HepG2 (cell line): ENCODE data around the gene TMEM223. TPM values are rescaled to one million over a fixed set of nuclear protein-coding genes. Genes with fewer than 3 reads are reported as not detected.
A peak's percentile ranks its signal among the peaks of the same experiment; 100 is the strongest.

ENCODE experiments used
- AKAP8 ChIP-seq: sonication (generic); formaldehyde crosslinking; IDR thresholded peaks from 2 replicates; pipeline ENCODE4 v1.5.1; 2020; ENCODE audit warnings: mild to moderate bottlenecking, missing genetic modification reagents
- CCAR2 ChIP-seq: fragments of 200-400 bp; formaldehyde crosslinking; optimal IDR thresholded peaks from 2 replicates; pipeline ENCODE3; 2018; ENCODE audit warnings: low read depth, mild to moderate bottlenecking, low read length, moderate library complexity
- HES4 ChIP-seq: sonication (generic); formaldehyde crosslinking; IDR thresholded peaks from 2 replicates; pipeline ENCODE4 v1.9.0; 2021; ENCODE audit warnings: mild to moderate bottlenecking, missing genetic modification reagents, borderline replicate concordance
- IKZF4 ChIP-seq: sonication (generic); formaldehyde crosslinking; IDR thresholded peaks from 2 replicates; pipeline ENCODE4 v1.5.1; 2020; ENCODE audit warnings: borderline replicate concordance, mild to moderate bottlenecking, low read depth, missing genetic modification reagents; ENCODE audit errors: not compliant biosample characterization
- ISX ChIP-seq: sonication (generic); formaldehyde crosslinking; conservative IDR thresholded peaks from 2 replicates; pipeline ENCODE4 v1.5.0; 2020; ENCODE audit warnings: missing genetic modification reagents
- JARID2 ChIP-seq: sonication (generic); formaldehyde crosslinking; IDR thresholded peaks from 2 replicates; pipeline ENCODE4 v1.8.1; 2023; ENCODE audit warnings: missing genetic modification reagents, inconsistent platforms; ENCODE audit not compliant: insufficient replicate concordance
- KDM6A ChIP-seq: IDR thresholded peaks from 2 replicates; pipeline ENCODE4 v1.6.1; 2016; ENCODE audit warnings: low read depth
- KLF15 ChIP-seq: sonication (generic); formaldehyde crosslinking; IDR thresholded peaks from 2 replicates; pipeline ENCODE4 v1.8.1; 2023; ENCODE audit warnings: borderline replicate concordance, mild to moderate bottlenecking, inconsistent platforms, missing genetic modification reagents, mixed read lengths
- PAWR ChIP-seq: sonication (generic); formaldehyde crosslinking; IDR thresholded peaks from 2 replicates; pipeline ENCODE4 v1.4.0; 2020; ENCODE audit warnings: missing genetic modification reagents, mild to moderate bottlenecking, borderline replicate concordance
- POLR2A ChIP-seq, 2 experiments: IDR thresholded peaks; 2 replicates each; pipeline ENCODE4 v1.6.1; 2011; ENCODE audit warnings: low read depth in 2 of 2, low read length in 2 of 2, mild to moderate bottlenecking in 1 of 2, moderate library complexity in 1 of 2; ENCODE audit not compliant: insufficient read depth in 1 of 2
- PRPF4 ChIP-seq: fragments of 200-400 bp; formaldehyde crosslinking; IDR thresholded peaks from 2 replicates; pipeline ENCODE4 v1.6.1; 2016; ENCODE audit warnings: low read length, low read depth; ENCODE audit not compliant: poor library complexity, severe bottlenecking
- RFX1 ChIP-seq: fragments of 450-650 bp; IDR thresholded peaks from 2 replicates; pipeline ENCODE4 v1.6.1; 2017
- SMYD3 ChIP-seq: sonication (generic); formaldehyde crosslinking; IDR thresholded peaks from 2 replicates; pipeline ENCODE4 v1.8.1; 2023; ENCODE audit warnings: mild to moderate bottlenecking, missing genetic modification reagents
- ZBTB43 ChIP-seq: sonication (generic); formaldehyde crosslinking; conservative IDR thresholded peaks from 2 replicates; pipeline ENCODE4 v1.4.0; 2020; ENCODE audit warnings: missing genetic modification reagents
- ZMYM3 ChIP-seq: sonication (generic); formaldehyde crosslinking; IDR thresholded peaks from 2 replicates; pipeline ENCODE4 v1.5.1; 2020; ENCODE audit warnings: mild to moderate bottlenecking, missing genetic modification reagents
- ZNF17 ChIP-seq: sonication (generic); formaldehyde crosslinking; IDR thresholded peaks from 2 replicates; pipeline ENCODE4 v1.5.0; 2020; ENCODE audit warnings: mild to moderate bottlenecking, missing genetic modification reagents
- ZNF296 ChIP-seq: sonication (generic); formaldehyde crosslinking; conservative IDR thresholded peaks from 2 replicates; pipeline ENCODE4 v1.5.0; 2020; ENCODE audit warnings: mild to moderate bottlenecking, missing genetic modification reagents
- ZNF3 ChIP-seq: IDR thresholded peaks from 2 replicates; pipeline ENCODE4 v1.7.0; 2017; ENCODE audit warnings: inconsistent platforms
- ZNF563 ChIP-seq: sonication (generic); formaldehyde crosslinking; IDR thresholded peaks from 2 replicates; pipeline ENCODE4 v1.8.0; 2022; ENCODE audit warnings: mild to moderate bottlenecking, moderate library complexity, missing genetic modification reagents
- ZNF598 ChIP-seq: sonication (generic); formaldehyde crosslinking; IDR thresholded peaks from 2 replicates; pipeline ENCODE4 v1.5.1; 2020; ENCODE audit warnings: mild to moderate bottlenecking, missing genetic modification reagents, borderline replicate concordance
- ZNF678 ChIP-seq: sonication (generic); formaldehyde crosslinking; IDR thresholded peaks from 2 replicates; pipeline ENCODE4 v1.4.0; 2020; ENCODE audit warnings: mild to moderate bottlenecking, missing genetic modification reagents
- polyA plus RNA-seq, 8 experiments: library from polyadenylated mRNA; depleted of rRNA in 3 of 8; stranded (reverse) in 7 of 8; unstranded in 1 of 8; fragments of >200 nt; fragmentation: Illumina TruSeq in 4 of 8; extraction: Trizol in 4 of 8; gene quantifications; 2 replicates each; pipeline versions ENCODE4 v1.2.1 to v1.2.3, GENCODE V29; 2011 to 2016; ENCODE audit warnings: low read depth in 4 of 8, missing spikeins in 1 of 8, mixed read lengths in 1 of 8; ENCODE audit not compliant: insufficient read depth in 1 of 8
- total RNA-seq, 5 experiments: library from RNA; depleted of rRNA; stranded (reverse); fragments of >200 nt; fragmentation: Illumina TruSeq; extraction: Trizol; gene quantifications; 2 replicates each; pipeline ENCODE4 v1.2.3, GENCODE V29; 2016; ENCODE audit warnings: low read depth in 1 of 5
- TF ChIP-seq, protein P1 (sequence below): IDR thresholded peaks from 2 replicates; pipeline ENCODE4 v1.6.1; 2018; ENCODE audit warnings: missing genetic modification reagents
- TF ChIP-seq, protein P2 (sequence below): sonication (generic); formaldehyde crosslinking; IDR thresholded peaks from 2 replicates; pipeline ENCODE4 v1.5.1; 2020; ENCODE audit warnings: mild to moderate bottlenecking, missing genetic modification reagents, moderate library complexity
- TF ChIP-seq, protein P3 (sequence below): sonication (generic); formaldehyde crosslinking; IDR thresholded peaks from 2 replicates; pipeline ENCODE4 v1.4.0; 2020; ENCODE audit warnings: missing genetic modification reagents, borderline replicate concordance

Gene TMEM223
- total and polyA plus RNA-seq, 2 of the 13 experiments (the other 11 are each of a cell fraction or from before 2014, with no cell fraction given), result 19.5 to 24.9 TPM

- TF ChIP-seq, protein P1, sequence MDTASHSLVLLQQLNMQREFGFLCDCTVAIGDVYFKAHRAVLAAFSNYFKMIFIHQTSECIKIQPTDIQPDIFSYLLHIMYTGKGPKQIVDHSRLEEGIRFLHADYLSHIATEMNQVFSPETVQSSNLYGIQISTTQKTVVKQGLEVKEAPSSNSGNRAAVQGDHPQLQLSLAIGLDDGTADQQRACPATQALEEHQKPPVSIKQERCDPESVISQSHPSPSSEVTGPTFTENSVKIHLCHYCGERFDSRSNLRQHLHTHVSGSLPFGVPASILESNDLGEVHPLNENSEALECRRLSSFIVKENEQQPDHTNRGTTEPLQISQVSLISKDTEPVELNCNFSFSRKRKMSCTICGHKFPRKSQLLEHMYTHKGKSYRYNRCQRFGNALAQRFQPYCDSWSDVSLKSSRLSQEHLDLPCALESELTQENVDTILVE (CRISPR knock-in tag), result peak; percentile 48; the same call in 1 of the 2 replicates
- TF ChIP-seq ZNF598 (peak; percentile 78; the same call in 1 of the 2 replicates), ZMYM3 (CRISPR knock-in tag) (no peak; the same call in 1 of the 2 replicates), KLF15 (CRISPR knock-in tag) (peak; percentile 35; the same call in 1 of the 2 replicates), ZNF296 (no peak), HES4 (peak; percentile 85), JARID2 (CRISPR knock-in tag) (peak; percentile 29), POLR2A (IDR thresholded peaks at IDR 0.05; ENCODE audit: insufficient read depth in 1 of 2, low read depth in 2 of 2, low read length in 2 of 2) (peak; percentile 91 to 98), IKZF4 (CRISPR knock-in tag) (peak; percentile 86), AKAP8 (CRISPR knock-in tag) (peak; percentile 99), KDM6A (peak; percentile 24; the same call in 1 of the 2 replicates), CCAR2 (no peak), ZNF563 (peak; percentile 90; the same call in 1 of the 2 replicates), PAWR (CRISPR knock-in tag) (no peak), ZBTB43 (CRISPR knock-in tag) (0 out of 2 replicates have a peak, but pooled peaks have one; percentile 33), PRPF4 (no peak), RFX1 (no peak), ZNF678 (CRISPR knock-in tag) (peak; percentile 91; the same call in 1 of the 2 replicates), ISX (CRISPR knock-in tag) (no peak), ZNF3 (CRISPR knock-in tag) (no peak), ZNF17 (no peak), SMYD3 (peak; percentile 94)
- TF ChIP-seq, protein P2, sequence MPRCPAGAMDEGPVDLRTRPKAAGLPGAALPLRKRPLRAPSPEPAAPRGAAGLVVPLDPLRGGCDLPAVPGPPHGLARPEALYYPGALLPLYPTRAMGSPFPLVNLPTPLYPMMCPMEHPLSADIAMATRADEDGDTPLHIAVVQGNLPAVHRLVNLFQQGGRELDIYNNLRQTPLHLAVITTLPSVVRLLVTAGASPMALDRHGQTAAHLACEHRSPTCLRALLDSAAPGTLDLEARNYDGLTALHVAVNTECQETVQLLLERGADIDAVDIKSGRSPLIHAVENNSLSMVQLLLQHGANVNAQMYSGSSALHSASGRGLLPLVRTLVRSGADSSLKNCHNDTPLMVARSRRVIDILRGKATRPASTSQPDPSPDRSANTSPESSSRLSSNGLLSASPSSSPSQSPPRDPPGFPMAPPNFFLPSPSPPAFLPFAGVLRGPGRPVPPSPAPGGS (CRISPR knock-in tag), result peak; percentile 58
- TF ChIP-seq, protein P3, sequence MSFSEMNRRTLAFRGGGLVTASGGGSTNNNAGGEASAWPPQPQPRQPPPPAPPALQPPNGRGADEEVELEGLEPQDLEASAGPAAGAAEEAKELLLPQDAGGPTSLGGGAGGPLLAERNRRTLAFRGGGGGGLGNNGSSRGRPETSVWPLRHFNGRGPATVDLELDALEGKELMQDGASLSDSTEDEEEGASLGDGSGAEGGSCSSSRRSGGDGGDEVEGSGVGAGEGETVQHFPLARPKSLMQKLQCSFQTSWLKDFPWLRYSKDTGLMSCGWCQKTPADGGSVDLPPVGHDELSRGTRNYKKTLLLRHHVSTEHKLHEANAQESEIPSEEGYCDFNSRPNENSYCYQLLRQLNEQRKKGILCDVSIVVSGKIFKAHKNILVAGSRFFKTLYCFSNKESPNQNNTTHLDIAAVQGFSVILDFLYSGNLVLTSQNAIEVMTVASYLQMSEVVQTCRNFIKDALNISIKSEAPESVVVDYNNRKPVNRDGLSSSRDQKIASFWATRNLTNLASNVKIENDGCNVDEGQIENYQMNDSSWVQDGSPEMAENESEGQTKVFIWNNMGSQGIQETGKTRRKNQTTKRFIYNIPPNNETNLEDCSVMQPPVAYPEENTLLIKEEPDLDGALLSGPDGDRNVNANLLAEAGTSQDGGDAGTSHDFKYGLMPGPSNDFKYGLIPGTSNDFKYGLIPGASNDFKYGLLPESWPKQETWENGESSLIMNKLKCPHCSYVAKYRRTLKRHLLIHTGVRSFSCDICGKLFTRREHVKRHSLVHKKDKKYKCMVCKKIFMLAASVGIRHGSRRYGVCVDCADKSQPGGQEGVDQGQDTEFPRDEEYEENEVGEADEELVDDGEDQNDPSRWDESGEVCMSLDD (CRISPR knock-in tag), result peak; percentile 68; the same call in 1 of the 2 replicates
Observed at GRCh38 chr11:62787005-62787759, 4.6 kb downstream of the TMEM223 start, which contains the start of gene TMEM179B (continued).
